Motor neuron (in vitro differentiated cells): Measurements from ENCODE around the gene ZBTB21. TPM values are rescaled to one million over a fixed set of nuclear protein-coding genes. Genes with fewer than 3 reads are reported as not detected.

Experiments
- ATAC-seq, 8 experiments: fragments of 200-7000 bp; cut with Tn5 transposase; replicated peaks in 6 of 8; 2 replicates each; pipeline ENCODE4 v1.8.0; 2021; ENCODE audit warnings: mild to moderate bottlenecking in 8 of 8, moderate library complexity in 8 of 8
- H3K27ac ChIP-seq, 2 donors: fragments of 250-450 bp; sonication (Bioruptor Pico); 2 replicates each; pipeline ENCODE4 v1.9.0; 2021; ENCODE audit warnings: antibody characterized with exemption in 2 of 2, mild to moderate bottlenecking in 2 of 2, moderate library complexity in 1 of 2
- H3K4me1 ChIP-seq, 2 donors: fragments of 250-450 bp; sonication (Bioruptor Pico); replicated peaks in 1 of 2; 2 replicates each; pipeline ENCODE4 v1.6.1; 2021; ENCODE audit warnings: antibody characterized with exemption in 2 of 2, mild to moderate bottlenecking in 2 of 2, moderate library complexity in 1 of 2
- H3K4me3 ChIP-seq, 5 donors: fragments of 250-450 bp; sonication (Bioruptor Pico); 2 replicates each; pipeline ENCODE4 v1.9.0; 2021; ENCODE audit warnings: antibody characterized with exemption in 5 of 5, mild to moderate bottlenecking in 5 of 5, moderate library complexity in 4 of 5
- WGBS, 10 experiments: fragments of 450-650 bp; shearing (Covaris generic); methylation state at CpG; one replicate each; pipeline ENCODE4 v1.0.0; 2022; 5-methylcytosine and 5-hydroxymethylcytosine counted together
- in situ Hi-C, 9 experiments: fragments of 400-800 bp; cut with MboI; loops; one replicate each; pipeline ENCODE4 v1.15.0; 2021; ENCODE audit warnings: low sequenced_read_pairs in 9 of 9, low pct_unique_long_range_greater_than_20kb in 2 of 9; ENCODE audit not compliant: unreplicated experiment in 9 of 9
- total RNA-seq, 8 experiments: library from RNA; unstranded; fragments of 300-600 nt; gene quantifications; 2 replicates each; pipeline versions ENCODE4 v1.2.3 to v1.2.4, GENCODE V29; 2022

ZBTB21 gene
- total RNA-seq, 8 experiments from 2014 or later, result 9.0 to 22.3 (median 14.2) TPM

DNA sequence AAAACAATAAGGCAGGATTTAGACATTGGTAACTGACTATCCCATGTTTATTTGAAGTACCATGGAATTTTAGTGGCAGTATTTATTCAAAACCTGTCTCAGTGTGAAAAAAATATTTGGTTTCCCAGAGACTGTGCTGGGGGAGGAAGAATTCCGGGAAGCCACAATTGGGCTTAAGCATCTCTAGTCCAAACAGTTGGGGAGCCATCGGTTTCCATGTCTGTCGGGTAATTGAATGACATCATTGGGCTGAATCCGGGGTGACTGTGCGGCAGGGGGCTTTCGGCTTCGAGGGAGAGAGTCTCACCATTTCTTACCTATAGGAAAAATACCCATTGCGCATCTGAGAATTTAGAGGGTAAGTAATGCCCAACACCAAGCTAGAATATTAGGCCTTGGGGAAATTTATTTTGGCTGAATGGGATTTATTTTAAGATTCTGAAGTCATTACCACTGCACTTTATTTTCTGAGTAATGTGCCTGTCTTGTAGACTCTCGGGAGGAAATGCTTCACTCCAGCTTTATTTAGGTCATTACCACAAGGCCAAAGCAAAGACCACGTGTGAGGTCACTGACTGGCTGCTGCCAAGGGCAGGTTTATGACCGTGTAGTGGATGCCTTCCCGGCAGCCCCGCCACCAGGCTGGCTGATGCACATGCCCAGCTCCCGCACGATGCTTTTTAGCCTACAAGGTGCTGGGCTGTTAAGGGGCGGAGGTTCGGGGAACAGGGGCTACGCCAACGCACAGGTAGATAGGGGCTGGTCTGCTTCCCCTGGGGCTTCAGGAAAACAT is 37.9 kb upstream of the ZBTB21 start:
- Histone ChIP-seq H3K27ac (no peak overlapping the region), H3K4me1 (peaks cover 0 to 20% of the 10 kb centered on the region in 2 donors), H3K4me3 (no peak overlapping the region)
- ATAC-seq, result peak in 5 of 8 experiments; percentile 89 to 96 (median 94)
- WGBS, 10 experiments, result 0 to 89% (median 75%) methylated on average over 1 to 13 of the region's 19 CpGs; no CpG with 5 or more reads in 1 of the 10 experiments
- in situ Hi-C loops, result no loop called here

DNA sequence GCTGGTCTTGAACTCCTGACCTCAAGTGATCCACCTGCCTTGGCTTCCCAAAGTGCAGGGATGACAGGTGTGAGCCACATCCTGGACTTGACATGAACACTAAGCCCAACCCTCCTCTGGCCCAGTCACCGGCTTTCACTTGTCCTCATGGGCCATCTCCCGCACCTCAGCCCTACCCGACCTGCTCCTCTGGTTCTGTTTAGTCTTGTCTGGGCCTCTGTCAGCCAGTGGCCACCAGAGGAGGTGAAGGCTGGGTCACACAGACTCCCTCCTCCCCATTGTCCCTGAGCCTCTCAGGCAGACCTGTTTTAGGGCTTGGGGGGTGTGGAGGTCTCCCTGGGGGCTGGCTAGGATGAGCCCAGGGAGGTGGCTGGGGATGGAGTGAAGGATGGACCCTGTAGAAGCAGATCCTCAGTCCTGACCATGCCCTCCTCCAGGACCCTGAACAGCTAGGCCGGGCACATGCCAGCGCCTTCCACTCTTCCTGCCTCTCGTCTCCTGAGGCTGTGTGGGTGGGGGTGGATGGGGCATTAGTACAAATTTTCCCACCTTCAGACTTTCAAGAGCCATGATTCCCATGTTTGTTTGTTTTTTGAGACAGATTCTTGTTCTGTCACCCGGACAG is 34.8 kb upstream of the ZBTB21 start:
- H3K4me1 ChIP-seq, result peaks cover 6 to 24% of the 10 kb centered on the region in 2 donors
- H3K4me3 ChIP-seq, result no peak overlapping the region
- no peak for ATAC-seq
- in situ Hi-C loops, result no loop called here
- H3K27ac ChIP-seq, result no peak overlapping the region
- WGBS, 10 experiments, result 92 to 100% (median 96%) methylated on average over 2 to 7 of the region's 7 CpGs; no CpG with 5 or more reads in 5 of the 10 experiments

DNA sequence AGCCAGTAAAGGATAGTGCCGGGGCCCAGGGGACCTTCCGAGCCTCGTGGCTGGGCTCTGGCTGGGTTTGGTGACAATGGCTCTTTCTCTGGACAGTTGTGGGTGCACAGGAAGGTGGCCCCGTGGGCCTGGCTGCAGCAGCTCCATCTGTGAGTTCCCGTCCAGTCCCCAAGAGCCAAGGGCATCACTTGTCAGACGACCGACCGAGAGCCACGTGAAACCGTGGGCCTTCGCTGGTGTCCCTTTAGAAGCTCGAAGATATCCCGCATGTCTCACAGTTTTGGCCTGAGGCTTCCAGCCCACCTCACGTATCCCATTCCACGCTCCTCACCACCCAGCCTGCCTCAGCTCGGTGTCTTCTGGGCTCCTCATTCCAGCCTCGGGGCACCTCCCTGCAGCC is 33.8 kb upstream of the ZBTB21 start:
- 60 to 100% (median 90%) methylated on average over 1 to 9 of the region's 17 CpGs; no CpG with 5 or more reads in 2 of the 10 experiments for WGBS, 10 experiments
- Histone ChIP-seq H3K4me1 (peaks cover 10 to 27% of the 10 kb centered on the region in 2 donors), H3K27ac (no peak overlapping the region), H3K4me3 (no peak overlapping the region)
- ATAC-seq, result no peak
- in situ Hi-C loops, result no loop called here

DNA sequence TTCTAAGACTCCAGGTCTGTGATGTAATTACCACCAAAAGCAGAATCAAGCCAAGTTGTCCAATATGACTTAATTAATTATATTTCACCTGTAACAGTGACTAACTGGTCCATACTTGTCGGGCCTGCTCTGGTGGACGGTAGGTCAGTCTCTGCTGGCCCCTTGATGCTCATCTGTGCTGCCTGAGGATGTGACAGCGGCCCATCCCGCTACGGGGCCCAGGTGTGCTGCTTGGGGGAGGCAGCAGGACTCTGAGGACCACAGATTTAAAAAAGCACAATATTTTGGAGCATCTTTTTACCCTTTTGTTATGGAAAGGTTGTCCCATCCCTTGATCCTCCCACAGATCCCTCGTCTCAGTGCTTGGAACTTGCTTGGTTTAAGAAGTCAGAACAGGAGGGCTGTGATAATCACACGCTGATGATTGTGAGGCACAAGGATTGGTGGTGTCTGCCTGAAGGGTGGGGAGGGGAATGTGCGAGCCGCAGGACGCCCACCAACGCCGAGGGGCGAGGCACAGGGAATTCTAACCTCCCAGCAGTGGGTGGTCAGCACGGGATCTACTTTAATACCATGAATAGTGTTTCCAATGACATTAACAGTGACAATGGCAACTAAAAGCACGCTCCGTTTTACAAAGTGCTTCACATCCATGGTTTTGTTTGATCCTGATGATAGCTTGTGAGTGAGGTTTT is 33.2 kb upstream of the ZBTB21 start:
- H3K27ac ChIP-seq, result no peak overlapping the region
- H3K4me1 ChIP-seq, result peaks cover 12 to 23% of the 10 kb centered on the region in 2 donors
- 60 to 90% (median 84%) methylated on average over 3 to 8 of the region's 16 CpGs; no CpG with 5 or more reads in 3 of the 10 experiments for WGBS, 10 experiments
- peak in 2 of 8 experiments; percentile 10 to 11 for ATAC-seq
- H3K4me3 ChIP-seq, result no peak overlapping the region
- in situ Hi-C loops, result no loop called here

DNA sequence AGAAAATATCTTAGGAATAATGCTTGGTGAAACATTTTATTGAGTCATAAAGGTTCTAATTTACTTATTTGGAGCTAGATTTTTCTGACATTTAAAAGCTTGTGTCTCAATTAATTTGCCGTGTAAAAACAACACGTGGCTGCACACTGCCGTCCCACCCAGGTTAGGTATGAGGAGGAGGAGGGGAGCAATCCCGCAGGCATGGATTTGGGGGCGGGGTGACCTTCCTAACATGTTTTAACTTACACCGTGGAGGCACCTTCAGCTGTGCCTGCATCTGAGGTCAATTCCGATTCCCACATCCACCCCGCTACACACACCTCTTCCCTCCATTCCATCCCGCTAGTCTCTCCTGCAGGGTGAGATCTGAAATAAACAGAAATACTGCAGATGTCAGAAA is 32.5 kb upstream of the ZBTB21 start:
- peak in 1 of 8 experiments; percentile 36 for ATAC-seq
- Histone ChIP-seq H3K4me1 (peaks cover 16% of the 10 kb centered on the region in 2 donors), H3K4me3 (no peak overlapping the region), H3K27ac (no peak overlapping the region)
- in situ Hi-C loops, result no loop called here
- 32 to 100% (median 80%) methylated on average over 1 to 8 of the region's 9 CpGs; no CpG with 5 or more reads in 4 of the 10 experiments for WGBS, 10 experiments

DNA sequence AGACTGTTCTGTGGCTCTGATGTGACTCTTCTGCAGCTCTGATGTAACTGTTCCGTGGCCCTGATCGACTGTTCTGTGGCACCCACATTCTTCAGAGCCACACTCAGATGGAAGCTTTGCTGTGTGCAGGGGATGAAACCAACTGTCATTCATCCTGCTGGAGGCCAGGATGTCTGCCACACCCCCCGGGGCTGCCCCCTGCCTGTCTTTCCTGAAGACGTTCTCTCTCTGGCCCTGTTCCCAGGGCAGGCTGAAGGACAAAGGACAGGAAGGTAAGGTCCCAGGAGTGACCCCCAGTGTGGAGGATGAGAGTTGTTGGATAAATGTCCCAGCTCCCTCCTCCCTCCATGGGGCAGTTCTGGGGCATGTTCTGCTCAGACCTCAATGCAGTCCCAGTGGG is 31.6 kb upstream of the ZBTB21 start:
- in situ Hi-C loops, result no loop called here
- Histone ChIP-seq H3K4me3 (no peak overlapping the region), H3K4me1 (peaks cover 15 to 16% of the 10 kb centered on the region in 2 donors), H3K27ac (no peak overlapping the region)
- WGBS, 10 experiments, result 40 to 82% (median 65%) methylated on average over 1 to 4 of the region's 4 CpGs; no CpG with 5 or more reads in 6 of the 10 experiments
- ATAC-seq, result no peak

DNA sequence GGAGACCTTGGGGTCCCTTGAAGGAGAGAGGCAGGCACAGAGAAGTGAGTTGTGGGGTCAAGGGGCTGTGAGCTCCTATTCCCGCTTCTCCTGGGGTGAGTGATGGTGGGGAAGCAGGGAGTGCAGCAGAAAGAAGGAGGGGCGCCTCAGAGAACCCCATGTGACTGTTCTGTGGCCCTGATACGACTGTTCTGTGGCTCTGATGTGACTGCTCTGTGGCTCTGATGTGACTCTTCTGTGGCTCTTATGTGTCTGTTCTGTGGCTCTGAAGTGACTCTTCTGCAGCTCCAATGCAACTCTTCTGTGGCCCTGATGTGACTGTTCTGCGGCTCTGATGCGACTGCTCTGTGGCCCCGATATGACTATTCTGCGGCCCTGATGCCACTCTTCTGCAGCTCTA is 31.1 kb upstream of the ZBTB21 start:
- Histone ChIP-seq H3K4me1 (peaks cover 15 to 16% of the 10 kb centered on the region in 2 donors), H3K4me3 (no peak overlapping the region), H3K27ac (no peak overlapping the region)
- ATAC-seq, result no peak
- WGBS, 10 experiments, result 50 to 100% (median 94%) methylated on average over 1 to 4 of the region's 7 CpGs; no CpG with 5 or more reads in 5 of the 10 experiments
- in situ Hi-C loops, result no loop called here

DNA sequence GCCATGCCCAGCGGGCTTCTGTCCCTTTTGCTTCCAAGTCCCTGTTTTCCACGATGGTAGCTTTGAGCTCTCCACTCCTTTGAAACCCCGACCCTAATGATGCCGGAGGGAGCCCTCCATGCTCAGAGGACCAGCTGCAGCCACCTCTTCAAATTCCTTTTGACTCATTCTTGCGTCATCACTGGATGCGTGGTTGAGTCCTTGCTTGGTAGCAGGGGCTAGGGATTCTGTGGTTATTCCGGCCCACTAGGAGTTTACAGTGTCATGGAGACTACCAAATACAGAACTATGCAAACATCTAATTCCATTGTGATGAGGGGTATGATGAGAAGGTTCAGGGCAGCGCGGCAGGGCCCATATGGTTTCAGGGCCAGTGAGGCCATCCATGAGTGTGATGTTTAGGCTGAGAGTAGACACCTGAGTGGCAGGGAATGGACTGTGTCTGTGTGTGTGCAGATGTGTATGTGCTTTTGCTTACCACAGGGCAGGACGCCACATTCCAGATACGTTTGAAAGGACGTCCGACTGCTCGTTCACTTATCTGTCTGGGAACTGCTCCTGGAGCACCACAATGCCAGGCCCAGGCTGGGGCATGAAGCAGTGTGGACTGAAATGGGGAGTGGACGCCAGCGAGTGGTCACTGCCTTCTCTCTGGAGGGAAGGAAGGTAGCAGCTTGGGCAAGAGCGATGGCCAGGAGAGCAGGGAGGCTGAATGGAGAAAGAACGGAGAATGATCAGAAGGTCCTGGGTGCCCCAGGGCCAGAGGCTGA is 30.4 kb upstream of the ZBTB21 start:
- Histone ChIP-seq H3K4me1 (peaks cover 15 to 16% of the 10 kb centered on the region in 2 donors), H3K4me3 (no peak overlapping the region), H3K27ac (no peak overlapping the region)
- WGBS, 10 experiments, result 17 to 100% (median 90%) methylated on average over 1 to 10 of the region's 18 CpGs
- peak; percentile 40 to 84 (median 66) for ATAC-seq
- in situ Hi-C loops, result no loop called here

DNA sequence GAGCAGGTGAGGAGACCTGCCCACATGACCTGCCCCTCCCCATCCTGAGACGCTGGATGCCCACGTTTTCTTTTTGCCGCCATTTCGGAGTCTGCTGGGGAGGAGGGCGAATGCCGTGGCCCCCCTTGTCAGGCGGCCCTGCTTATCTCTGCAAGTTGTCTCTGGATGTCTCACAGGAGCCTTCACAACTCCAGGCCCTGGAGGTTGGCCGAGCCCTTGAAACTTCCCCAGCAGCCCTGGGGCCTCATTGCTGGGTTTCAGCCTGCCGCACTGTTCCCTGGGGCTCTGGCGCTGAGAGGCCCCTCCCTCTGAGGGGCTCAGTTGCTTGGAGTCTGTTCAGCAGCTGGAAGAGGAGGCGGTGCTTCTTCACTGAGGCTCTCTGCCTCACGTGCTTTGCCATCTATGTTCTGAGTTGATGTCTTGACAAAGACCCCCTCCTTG is 29.8 kb upstream of the ZBTB21 start:
- H3K27ac ChIP-seq, result no peak overlapping the region
- 49 to 100% (median 73%) methylated on average over 1 to 9 of the region's 12 CpGs; no CpG with 5 or more reads in 4 of the 10 experiments for WGBS, 10 experiments
- in situ Hi-C loops, result no loop called here
- peak in 7 of 8 experiments; percentile 50 to 86 (median 81) for ATAC-seq
- peaks cover 15 to 16% of the 10 kb centered on the region in 2 donors for H3K4me1 ChIP-seq
- no peak overlapping the region for H3K4me3 ChIP-seq

DNA sequence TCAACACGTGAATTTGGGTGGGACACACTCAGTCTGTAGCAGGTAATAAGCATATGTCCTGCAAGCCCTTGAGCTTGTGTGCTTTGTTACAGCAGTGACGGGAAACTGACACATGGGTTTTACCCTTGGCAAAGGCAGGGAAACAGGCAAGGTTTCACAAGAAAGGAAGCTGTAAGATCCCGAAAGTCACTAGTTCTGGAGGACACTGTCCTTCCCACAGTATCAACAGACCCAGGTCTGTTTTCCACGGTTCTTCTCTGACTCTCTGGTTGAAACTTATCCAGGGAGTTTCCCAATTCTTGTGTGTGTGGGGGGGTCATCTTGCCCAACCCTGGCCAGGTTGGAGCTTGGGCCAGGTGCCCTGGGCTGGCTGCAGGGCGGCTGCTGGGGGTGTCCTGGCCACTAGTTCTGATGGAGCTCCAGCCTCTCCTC is 29.3 kb upstream of the ZBTB21 start:
- peaks cover 15 to 16% of the 10 kb centered on the region in 2 donors for H3K4me1 ChIP-seq
- ATAC-seq, result peak in 3 of 8 experiments; percentile 51 to 71 (median 62)
- in situ Hi-C loops, result no loop called here
- no peak overlapping the region for H3K4me3 ChIP-seq
- H3K27ac ChIP-seq, result no peak overlapping the region
- WGBS, 10 experiments, result 7 to 100% (median 61%) methylated on average over 1 to 3 of the region's 5 CpGs; no CpG with 5 or more reads in 6 of the 10 experiments

DNA sequence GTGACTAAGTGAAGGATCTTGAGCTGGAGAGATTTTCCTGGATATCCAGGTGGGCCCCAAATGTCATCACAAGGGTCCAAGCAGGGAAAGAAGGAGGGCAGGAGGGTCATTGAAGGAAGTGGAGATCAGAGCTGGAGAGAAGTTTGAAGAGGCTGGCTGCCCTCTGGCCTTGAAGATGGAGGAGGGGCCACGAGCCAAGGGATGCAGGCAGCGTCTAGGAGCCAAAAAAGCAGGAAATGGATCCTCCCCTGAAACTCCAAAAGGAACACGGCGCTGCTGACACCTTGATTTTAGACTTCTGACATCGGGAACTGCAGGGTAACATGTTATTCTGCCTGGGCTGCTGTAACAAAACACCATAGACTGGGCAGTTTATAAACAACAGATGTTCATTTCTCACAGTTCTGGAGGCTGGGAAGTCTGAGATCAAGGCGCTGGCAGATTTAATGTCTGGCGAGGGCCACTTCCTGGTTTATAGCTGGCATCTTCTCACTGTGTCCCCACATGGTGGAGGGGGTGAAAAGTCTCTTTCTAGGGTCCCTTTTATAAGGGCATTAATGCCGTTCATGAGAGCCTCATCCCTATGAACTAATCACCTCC is 28.8 kb upstream of the ZBTB21 start:
- in situ Hi-C loops, result no loop called here

DNA sequence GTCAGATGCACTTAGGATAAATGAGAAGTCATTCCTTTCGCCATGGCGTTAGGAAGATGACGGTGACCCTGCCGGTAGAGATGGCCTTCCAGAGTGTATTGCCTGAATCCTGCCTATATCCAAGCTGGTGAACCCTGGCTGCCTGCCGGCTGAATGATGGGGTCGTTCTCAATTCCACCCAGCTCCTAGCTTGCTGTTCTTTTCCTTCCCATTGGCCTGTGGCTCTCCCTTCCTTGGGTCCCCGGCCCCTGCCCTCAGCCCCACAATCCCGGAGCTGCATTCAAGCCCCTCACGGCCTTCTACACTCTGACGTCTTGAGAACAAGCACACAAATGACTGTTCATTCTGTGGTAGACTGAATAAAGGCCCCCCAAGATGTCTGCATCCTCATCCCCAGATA is 28.2 kb upstream of the ZBTB21 start:
- in situ Hi-C loops, result no loop called here
- no peak for ATAC-seq

More for the DNA sequence above, 28.8 kb upstream of the ZBTB21 start:
- ATAC-seq, result peak in 3 of 8 experiments; percentile 16 to 51 (median 26)
- WGBS, 10 experiments, result 13 to 100% (median 86%) methylated on average over 3 to 6 of the region's 8 CpGs; no CpG with 5 or more reads in 4 of the 10 experiments
- Histone ChIP-seq H3K27ac (no peak overlapping the region), H3K4me3 (no peak overlapping the region), H3K4me1 (peaks cover 15 to 16% of the 10 kb centered on the region in 2 donors)

More for the DNA sequence above, 28.2 kb upstream of the ZBTB21 start:
- H3K4me3 ChIP-seq, result no peak overlapping the region
- H3K4me1 ChIP-seq, result peaks cover 15 to 16% of the 10 kb centered on the region in 2 donors
- 79 to 98% (median 89%) methylated on average over 3 to 6 of the region's 10 CpGs; no CpG with 5 or more reads in 5 of the 10 experiments for WGBS, 10 experiments
- no peak overlapping the region for H3K27ac ChIP-seq
